ENCODE measurements around the gene TFR2. TPM values are rescaled to one million over a fixed set of nuclear protein-coding genes. Genes with fewer than 3 reads are reported as not detected.

Gene TFR2
- total RNA-seq, 1 experiment from 2014 or later = 1.1 TPM

- no peak for DNase-seq (ENCODE audit: low spot score)
- in situ Hi-C loops (cut with HindIII; ENCODE audit: low sequenced_read_pairs) = no loop called here
Observed at GRCh38 chr7:100598425-100598824, 42.9 kb downstream of the TFR2 start.

GRCh38 chr7:100595188-100595587, 46.2 kb downstream of the TFR2 start:
- in situ Hi-C loops (cut with HindIII; ENCODE audit: low sequenced_read_pairs) = no loop called here
- no peak for DNase-seq (ENCODE audit: low spot score)

- in situ Hi-C loops (cut with HindIII; ENCODE audit: low sequenced_read_pairs) = no loop called here
- no peak for DNase-seq (ENCODE audit: low spot score)
Observed at GRCh38 chr7:100591596-100591995, 49.8 kb downstream of the TFR2 start.

- no peak for DNase-seq (ENCODE audit: low spot score)
- in situ Hi-C loops (cut with HindIII; ENCODE audit: low sequenced_read_pairs) = no loop called here
Observed at GRCh38 chr7:100590077-100590737, 51.1 kb downstream of the TFR2 start.

GRCh38 chr7:100589341-100589947, 51.9 kb downstream of the TFR2 start:
- in situ Hi-C loops (cut with HindIII; ENCODE audit: low sequenced_read_pairs) = no loop called here
- DNase-seq (ENCODE audit: low spot score) = no peak

- DNase-seq (ENCODE audit: low spot score) = no peak
- in situ Hi-C loops (cut with HindIII; ENCODE audit: low sequenced_read_pairs) = no loop called here
Observed at GRCh38 chr7:100588438-100588837, 52.9 kb downstream of the TFR2 start.

- peak; percentile 100 for DNase-seq (ENCODE audit: low spot score)
- in situ Hi-C loops (cut with HindIII; ENCODE audit: low sequenced_read_pairs) = no loop called here
Observed at GRCh38 chr7:100586266-100587025, 54.9 kb downstream of the TFR2 start, which contains the start of gene FBXO24. Gene FBXO24, plus strand, starts transcription at chr7:100586328. Its CDS starts 298 bp downstream, at chr7:100586626.

- in situ Hi-C loops (cut with HindIII; ENCODE audit: low sequenced_read_pairs) = no loop called here
- DNase-seq (ENCODE audit: low spot score) = peak; percentile 66
Observed at GRCh38 chr7:100585511-100586265, 55.7 kb downstream of the TFR2 start, which contains the start of gene LRCH4. Gene LRCH4, minus strand, starts transcription at chr7:100586129. Its CDS starts 29 bp downstream, at chr7:100586100.

GRCh38 chr7:100584683-100585510, 56.5 kb downstream of the TFR2 start:
- in situ Hi-C loops (cut with HindIII; ENCODE audit: low sequenced_read_pairs) = no loop called here
- peak; percentile 25 for DNase-seq (ENCODE audit: low spot score)

GRCh38 chr7:100584054-100584682, 57.2 kb downstream of the TFR2 start:
- no peak for DNase-seq (ENCODE audit: low spot score)

GRCh38 chr7:100583132-100584053, 58.0 kb downstream of the TFR2 start:
- in situ Hi-C loops (cut with HindIII; ENCODE audit: low sequenced_read_pairs) = no loop called here
- no peak for DNase-seq (ENCODE audit: low spot score)

More at GRCh38 chr7:100584054-100584682, 57.2 kb downstream of the TFR2 start:
- in situ Hi-C loops (cut with HindIII; ENCODE audit: low sequenced_read_pairs) = no loop called here

GRCh38 chr7:100582650-100583049, 58.7 kb downstream of the TFR2 start:
- DNase-seq (ENCODE audit: low spot score) = no peak
- in situ Hi-C loops (cut with HindIII; ENCODE audit: low sequenced_read_pairs) = no loop called here

- in situ Hi-C loops (cut with HindIII; ENCODE audit: low sequenced_read_pairs) = no loop called here
- DNase-seq (ENCODE audit: low spot score) = no peak
Observed at GRCh38 chr7:100582041-100582579, 59.2 kb downstream of the TFR2 start.

GRCh38 chr7:100580466-100581283, 60.7 kb downstream of the TFR2 start:
- no peak for DNase-seq (ENCODE audit: low spot score)
- in situ Hi-C loops (cut with HindIII; ENCODE audit: low sequenced_read_pairs) = no loop called here

- in situ Hi-C loops (cut with HindIII; ENCODE audit: low sequenced_read_pairs) = no loop called here
- DNase-seq (ENCODE audit: low spot score) = no peak
Observed at GRCh38 chr7:100578246-100579183, 62.8 kb downstream of the TFR2 start.
